Peyer's patch (tissue), 4 donors: ENCODE results near the gene MAGEA3. TPM values are rescaled to one million over a fixed set of nuclear protein-coding genes. Genes with fewer than 3 reads are reported as not detected.
"Not testable (repeated sequence)": the region's sequence is repeated elsewhere in the genome, so short reads cannot be mapped to it uniquely, and the experiment has no call there.

Experiments used
- DNase-seq, 3 donors: peaks; one replicate each; pipeline ENCODE4 v3.0.0-alpha.2; 2017 to 2019
- H3K27ac ChIP-seq, 4 donors: fragments of 200-600 bp; sonication (generic); one replicate each; pipeline ENCODE4 v1.5.1; 2016 to 2019
- H3K27me3 ChIP-seq, 2 donors: fragments of 200-600 bp; sonication (generic); one replicate each; pipeline ENCODE4 v1.5.1; 2019
- H3K36me3 ChIP-seq, 3 donors: fragments of 200-600 bp; sonication (generic); one replicate each; pipeline ENCODE4 v1.5.1; 2016 to 2019
- H3K4me1 ChIP-seq, 4 donors: fragments of 200-600 bp; sonication (generic); one replicate each; pipeline ENCODE4 v1.5.1; 2016 to 2019
- H3K4me3 ChIP-seq, 4 donors: fragments of 200-600 bp; sonication (generic); 1 replicate in 3 of 4; 2 replicates in 1 of 4; pipeline ENCODE4 v1.5.1; 2016 to 2019; ENCODE audit warnings: mild to moderate bottlenecking in 1 of 4
- H3K9me3 ChIP-seq, 4 donors: fragments of 200-600 bp; sonication (generic); one replicate each; pipeline ENCODE4 v1.5.1; 2016 to 2019; ENCODE audit warnings: mild to moderate bottlenecking in 1 of 4
- CTCF ChIP-seq, 6 experiments: fragments of 450-650 bp in 4 of 6; fragments of 200-600 bp in 2 of 6; sonication (generic) in 1 of 6; IDR thresholded peaks; one replicate each; pipeline ENCODE4 v1.5.1; 2017 to 2019; ENCODE audit warnings: antibody characterized with exemption in 6 of 6, mild to moderate bottlenecking in 3 of 6, moderate library complexity in 1 of 6
- POLR2A ChIP-seq, 2 donors: fragments of 450-650 bp; IDR thresholded peaks; one replicate each; pipeline ENCODE4 v1.5.1; 2017; ENCODE audit warnings: antibody characterized with exemption in 2 of 2, mild to moderate bottlenecking in 2 of 2, moderate library complexity in 2 of 2
- total RNA-seq, 4 donors: library from RNA; depleted of rRNA; stranded (reverse); fragments of >200 nt; gene quantifications; one replicate each; pipeline ENCODE4 v1.1.0, GENCODE V29; 2016

MAGEA3 gene
- total RNA-seq, 4 donors from 2014 or later = not detected

GRCh38 chrX:152674135-152674534 is 24.5 kb upstream of the MAGEA3 start:
- DNase-seq = no peak
- H3K4me3 ChIP-seq = no peak overlapping the region
- no peak for TF ChIP-seq POLR2A (IDR thresholded peaks at IDR 0.05)
- no peak for TF ChIP-seq CTCF (IDR thresholded peaks at IDR 0.05)

GRCh38 chrX:152674652-152675051 is 23.9 kb upstream of the MAGEA3 start:
- DNase-seq, H3K9me3 ChIP-seq, H3K4me3 ChIP-seq, H3K27me3 ChIP-seq, H3K27ac ChIP-seq, H3K4me1 ChIP-seq, H3K36me3 ChIP-seq: not testable (repeated sequence)

More at GRCh38 chrX:152674135-152674534, 24.5 kb upstream of the MAGEA3 start:
- Histone ChIP-seq H3K27ac (no peak overlapping the region), H3K9me3 (no peaks in the 10 kb centered on the region), H3K4me1 (no peaks in the 10 kb centered on the region), H3K36me3 (no peaks in the 10 kb centered on the region), H3K27me3 (no peaks in the 10 kb centered on the region)

- H3K27ac ChIP-seq, H3K27me3 ChIP-seq, H3K4me1 ChIP-seq, H3K36me3 ChIP-seq, H3K9me3 ChIP-seq, DNase-seq, H3K4me3 ChIP-seq: not testable (repeated sequence)
Measured at GRCh38 chrX:152681012-152681411, 17.6 kb upstream of the MAGEA3 start.

GRCh38 chrX:152700390-152700789 is 1.8 kb downstream of the MAGEA3 start:
- H3K27me3 ChIP-seq, H3K4me1 ChIP-seq, H3K27ac ChIP-seq, H3K9me3 ChIP-seq, H3K4me3 ChIP-seq, H3K36me3 ChIP-seq: not testable (repeated sequence)
- DNase-seq = peak in 1 of 3 donors; percentile 29

- DNase-seq, H3K9me3 ChIP-seq, H3K4me1 ChIP-seq, H3K27ac ChIP-seq, H3K27me3 ChIP-seq, H3K36me3 ChIP-seq, H3K4me3 ChIP-seq: not testable (repeated sequence)
Measured at GRCh38 chrX:152706500-152706899, 7.9 kb downstream of the MAGEA3 start.

- not testable (repeated sequence) for H3K36me3 ChIP-seq, H3K4me3 ChIP-seq, H3K4me1 ChIP-seq, H3K27ac ChIP-seq, H3K27me3 ChIP-seq, DNase-seq, H3K9me3 ChIP-seq
Measured at GRCh38 chrX:152709173-152709572, 10.6 kb downstream of the MAGEA3 start, which contains the start of gene CSAG2. CSAG2 (minus strand) TSS chrX:152709273; CDS start chrX:152709112, 161 bp downstream.

GRCh38 chrX:152713195-152713594 is 14.6 kb downstream of the MAGEA3 start:
- H3K36me3 ChIP-seq, DNase-seq, H3K27me3 ChIP-seq, H3K4me1 ChIP-seq, H3K9me3 ChIP-seq, H3K27ac ChIP-seq, H3K4me3 ChIP-seq: not testable (repeated sequence)

- H3K27me3 ChIP-seq, H3K36me3 ChIP-seq, H3K4me3 ChIP-seq, DNase-seq, H3K9me3 ChIP-seq, H3K27ac ChIP-seq, H3K4me1 ChIP-seq: not testable (repeated sequence)
Measured at GRCh38 chrX:152713815-152714787, 15.5 kb downstream of the MAGEA3 start, which contains the start of gene MAGEA2B. MAGEA2B (plus strand) TSS chrX:152714628; CDS start chrX:152717107, 2,479 bp downstream.

GRCh38 chrX:152725409-152725808 is 26.8 kb downstream of the MAGEA3 start:
- peak in 1 of 3 donors; percentile 6 for DNase-seq
- Histone ChIP-seq H3K9me3 (no peaks in the 10 kb centered on the region), H3K4me1 (no peaks in the 10 kb centered on the region), H3K27me3 (no peaks in the 10 kb centered on the region), H3K4me3 (no peak overlapping the region), H3K27ac (no peak overlapping the region), H3K36me3 (no peaks in the 10 kb centered on the region)
- no peak for TF ChIP-seq POLR2A (IDR thresholded peaks at IDR 0.05)
- TF ChIP-seq CTCF (IDR thresholded peaks at IDR 0.05) = no peak
